Activated CD4-positive, alpha-beta T cell treated with anti-CD3 and anti-CD28 coated beads for 36 hours (primary cell): ENCODE data around the gene AEBP1. TPM values are rescaled to one million over a fixed set of nuclear protein-coding genes. Genes with fewer than 3 reads are reported as not detected.

Source experiments
- ATAC-seq: fragments of 200-7000 bp; cut with Tn5 transposase; one replicate; pipeline ENCODE4 v1.10.0; 2021; ENCODE audit warnings: mild to moderate bottlenecking, moderate library complexity
- CTCF ChIA-PET: fragments of 350-600 bp; sonication (Branson Sonifier 250); formaldehyde crosslinking; loops from one replicate; lab custom pipeline; 2021; ENCODE audit warnings: antibody characterized with exemption; lab: Charles Lee
- POLR2A ChIA-PET: fragments of 350-600 bp; sonication (Branson Sonifier 250); formaldehyde crosslinking; loops from one replicate; lab custom pipeline; 2021; ENCODE audit warnings: antibody characterized with exemption, inconsistent platforms; lab: Charles Lee
- DNase-seq: peaks from one replicate; pipeline ENCODE4 v3.0.0-alpha.2; 2020
- H3K27ac Mint-ChIP-seq: one replicate; pipeline ENCODE4 v1.8.0; 2021; ENCODE audit warnings: mixed read lengths
- H3K27me3 Mint-ChIP-seq: one replicate; pipeline ENCODE4 v1.8.0; 2021; ENCODE audit warnings: mixed read lengths
- H3K36me3 Mint-ChIP-seq: one replicate; pipeline ENCODE4 v1.8.0; 2021; ENCODE audit warnings: low read depth, mixed read lengths
- H3K4me1 Mint-ChIP-seq: one replicate; pipeline ENCODE4 v1.8.0; 2021; ENCODE audit warnings: mixed read lengths
- H3K4me3 Mint-ChIP-seq: one replicate; pipeline ENCODE4 v1.8.0; 2021; ENCODE audit warnings: mild to moderate bottlenecking, moderate library complexity, mixed read lengths
- H3K9me3 Mint-ChIP-seq: one replicate; pipeline ENCODE4 v1.8.0; 2021; ENCODE audit warnings: low read depth, mixed read lengths
- intact Hi-C, 2 experiments: fragments of 100-400 bp; cut with DNase I in 1 of 2; cut with micrococcal nuclease in 1 of 2; formaldehyde crosslinking; loops; one replicate each; pipeline versions ENCODE4 v1.14.2 to v1.15.1; 2022 to 2024; cut with DNase I, micrococcal nuclease
- total RNA-seq, 2 experiments: library from RNA; stranded (reverse); gene quantifications; one replicate each; pipeline ENCODE4 v1.2.3, GENCODE V29; 2021

Gene AEBP1
- total RNA-seq, 2 experiments from 2014 or later: 18.2 to 18.3 TPM

GRCh38 chr7:44148961-44149536 lies 44.9 kb downstream of the AEBP1 start:
- intact Hi-C loops: no loop called here

GRCh38 chr7:44149571-44150465 lies 45.7 kb downstream of the AEBP1 start:
- DNase-seq: no peak
- Mint-ChIP-seq H3K36me3 (no peaks in the 10 kb centered on the region), H3K4me3 (no peak overlapping the region), H3K4me1 (peaks cover 6% of the 10 kb centered on the region), H3K9me3 (no peaks in the 10 kb centered on the region), H3K27me3 (peaks cover 3% of the 10 kb centered on the region), H3K27ac (no peak overlapping the region)
- ChIA-PET POLR2A (no interaction called here), CTCF (interaction anchor here (1.2 kb wide), 1 partner anchor 47 kb away, joined by 3 read pairs; no protein-coding TSS in a partner anchor)
- intact Hi-C loops: no loop called here
- no peak for ATAC-seq

More at GRCh38 chr7:44148961-44149536, 44.9 kb downstream of the AEBP1 start:
- Mint-ChIP-seq H3K27me3 (peaks cover 3% of the 10 kb centered on the region), H3K4me3 (no peak overlapping the region), H3K27ac (no peak overlapping the region), H3K4me1 (peaks cover 6% of the 10 kb centered on the region), H3K9me3 (no peaks in the 10 kb centered on the region), H3K36me3 (no peaks in the 10 kb centered on the region)
- ChIA-PET POLR2A (no interaction called here), CTCF (interaction anchor here (1.2 kb wide), 1 partner anchor 47 kb away, joined by 3 read pairs; no protein-coding TSS in a partner anchor)
- ATAC-seq (no peak), DNase-seq (no peak)

- DNase-seq (no peak), ATAC-seq (no peak)
- H3K27ac Mint-ChIP-seq: no peak overlapping the region
- no peaks in the 10 kb centered on the region for H3K36me3 Mint-ChIP-seq
- H3K4me1 Mint-ChIP-seq: peaks cover 1% of the 10 kb centered on the region
- ChIA-PET POLR2A (no interaction called here), CTCF (interaction anchor here (1.2 kb wide), 1 partner anchor 46 kb away, joined by 3 read pairs; no protein-coding TSS in a partner anchor)
- intact Hi-C loops: no loop called here
- H3K9me3 Mint-ChIP-seq: no peaks in the 10 kb centered on the region
- H3K27me3 Mint-ChIP-seq: no peaks in the 10 kb centered on the region
- no peak overlapping the region for H3K4me3 Mint-ChIP-seq
These were observed 46.3 kb downstream of the AEBP1 start for GRCh38 chr7:44150466-44150832.

- Mint-ChIP-seq H3K4me1 (no peaks in the 10 kb centered on the region), H3K36me3 (no peaks in the 10 kb centered on the region), H3K4me3 (no peak overlapping the region), H3K27ac (no peak overlapping the region), H3K27me3 (no peaks in the 10 kb centered on the region), H3K9me3 (no peaks in the 10 kb centered on the region)
- intact Hi-C loops: no loop called here
- DNase-seq (no peak), ATAC-seq (no peak)
- ChIA-PET CTCF (no interaction called here), POLR2A (no interaction called here)
These were observed 47.1 kb downstream of the AEBP1 start for GRCh38 chr7:44150966-44151941.

GRCh38 chr7:44151956-44152355 lies 47.8 kb downstream of the AEBP1 start:
- Mint-ChIP-seq H3K36me3 (no peaks in the 10 kb centered on the region), H3K27ac (no peak overlapping the region), H3K4me1 (no peaks in the 10 kb centered on the region), H3K27me3 (no peaks in the 10 kb centered on the region), H3K9me3 (no peaks in the 10 kb centered on the region), H3K4me3 (no peak overlapping the region)
- no peak for DNase-seq
- CTCF ChIA-PET: no interaction called here
- intact Hi-C loops: no loop called here
- ATAC-seq: no peak
- POLR2A ChIA-PET: no interaction called here

- H3K9me3 Mint-ChIP-seq: no peaks in the 10 kb centered on the region
- no peak overlapping the region for H3K27ac Mint-ChIP-seq
- DNase-seq: no peak
- intact Hi-C loops: no loop called here
- ATAC-seq: no peak
- H3K36me3 Mint-ChIP-seq: no peaks in the 10 kb centered on the region
- H3K4me3 Mint-ChIP-seq: no peak overlapping the region
- no peaks in the 10 kb centered on the region for H3K4me1 Mint-ChIP-seq
- no peaks in the 10 kb centered on the region for H3K27me3 Mint-ChIP-seq
- ChIA-PET POLR2A (no interaction called here), CTCF (no interaction called here)
These were observed 49.1 kb downstream of the AEBP1 start for GRCh38 chr7:44152971-44153947.

GRCh38 chr7:44153948-44154335 lies 49.8 kb downstream of the AEBP1 start:
- Mint-ChIP-seq H3K36me3 (no peaks in the 10 kb centered on the region), H3K27me3 (no peaks in the 10 kb centered on the region), H3K4me1 (no peaks in the 10 kb centered on the region), H3K4me3 (no peak overlapping the region), H3K9me3 (no peaks in the 10 kb centered on the region), H3K27ac (no peak overlapping the region)
- POLR2A ChIA-PET: no interaction called here
- CTCF ChIA-PET: no interaction called here
- no peak for ATAC-seq
- no peak for DNase-seq
- intact Hi-C loops: no loop called here

- POLR2A ChIA-PET: no interaction called here
- Mint-ChIP-seq H3K27me3 (no peaks in the 10 kb centered on the region), H3K4me1 (no peaks in the 10 kb centered on the region), H3K9me3 (no peaks in the 10 kb centered on the region), H3K36me3 (no peaks in the 10 kb centered on the region), H3K27ac (no peak overlapping the region), H3K4me3 (no peak overlapping the region)
- no peak for DNase-seq
- CTCF ChIA-PET: no interaction called here
- intact Hi-C loops: no loop called here
- ATAC-seq: no peak
These were observed 50.6 kb downstream of the AEBP1 start for GRCh38 chr7:44154703-44155102.

GRCh38 chr7:44155191-44156185 lies 51.3 kb downstream of the AEBP1 start:
- ChIA-PET POLR2A (no interaction called here), CTCF (no interaction called here)
- H3K4me3 Mint-ChIP-seq: no peak overlapping the region
- ATAC-seq (no peak), DNase-seq (no peak)
- no peaks in the 10 kb centered on the region for H3K4me1 Mint-ChIP-seq
- no peak overlapping the region for H3K27ac Mint-ChIP-seq
- intact Hi-C loops: no loop called here
- H3K27me3 Mint-ChIP-seq: no peaks in the 10 kb centered on the region
- H3K9me3 Mint-ChIP-seq: no peaks in the 10 kb centered on the region
- H3K36me3 Mint-ChIP-seq: no peaks in the 10 kb centered on the region
